HG03196 (cell line): ENCODE data around the gene SOWAHA.
"Not testable (repeated sequence)": the region's sequence is repeated elsewhere in the genome, so short reads cannot be mapped to it uniquely, and the experiment has no call there.

Experiments
- ATAC-seq: cut with Tn5 transposase; IDR thresholded peaks from one replicate; pipeline ENCODE4 v1.9.1; 2021; ENCODE audit not compliant: unreplicated experiment

SOWAHA gene

DNA sequence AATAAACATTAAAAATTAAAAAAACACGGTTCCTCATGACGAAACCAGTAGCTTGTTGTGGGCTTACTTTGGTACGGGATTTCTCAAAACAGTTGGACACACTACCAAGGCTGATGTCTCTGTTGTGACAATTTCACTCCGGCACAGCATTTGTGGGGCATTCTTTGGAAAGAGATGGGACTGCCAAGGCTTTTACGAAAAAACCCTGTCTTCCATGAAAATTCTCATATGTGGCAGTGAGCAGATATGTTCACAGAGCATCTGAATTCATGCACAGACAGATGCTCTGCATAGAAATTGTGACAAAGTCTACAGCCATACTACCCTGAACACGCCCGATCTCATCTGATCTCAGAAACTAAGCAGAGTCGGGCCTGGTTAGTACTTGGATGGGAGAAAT, 35.2 kb downstream of the SOWAHA start:
- ATAC-seq = no peak

DNA sequence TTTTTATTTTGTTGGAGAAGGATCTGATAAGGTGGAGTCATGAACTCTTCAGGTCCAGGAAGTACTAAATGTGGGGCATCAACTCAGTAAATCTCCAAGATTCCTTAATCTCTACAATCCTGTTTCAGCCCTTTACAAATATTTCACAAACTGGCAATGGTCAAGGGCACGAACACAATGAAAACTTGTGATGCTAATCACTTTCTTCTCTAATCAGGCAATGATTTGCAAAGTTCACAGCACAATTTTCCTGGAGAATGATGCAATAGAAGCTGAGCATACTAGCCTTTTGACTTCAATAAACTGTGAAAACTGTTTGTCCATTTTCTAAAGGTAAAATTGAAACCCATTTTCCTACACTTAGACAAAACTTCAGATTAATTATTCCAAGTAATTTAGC, 36.2 kb downstream of the SOWAHA start:
- no peak for ATAC-seq

DNA sequence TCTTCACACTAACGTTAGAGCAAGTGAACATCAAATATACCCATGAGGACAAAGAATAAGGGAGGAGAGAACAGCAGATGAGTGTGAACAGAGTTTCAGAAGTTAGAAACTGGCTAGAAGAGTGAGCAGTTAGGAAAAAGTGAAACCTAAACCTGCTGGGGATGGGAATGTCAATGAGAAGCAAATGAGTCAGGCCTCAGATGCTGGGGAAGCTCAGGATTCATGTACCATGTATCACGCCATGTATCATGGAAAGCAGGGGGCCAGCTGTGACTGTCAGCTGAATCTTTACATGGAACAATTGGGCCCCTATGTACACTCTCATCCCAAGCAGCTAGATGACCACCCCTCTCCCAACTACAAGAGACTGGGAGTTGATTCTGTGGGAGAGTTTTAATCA, 37.0 kb downstream of the SOWAHA start:
- no peak for ATAC-seq

DNA sequence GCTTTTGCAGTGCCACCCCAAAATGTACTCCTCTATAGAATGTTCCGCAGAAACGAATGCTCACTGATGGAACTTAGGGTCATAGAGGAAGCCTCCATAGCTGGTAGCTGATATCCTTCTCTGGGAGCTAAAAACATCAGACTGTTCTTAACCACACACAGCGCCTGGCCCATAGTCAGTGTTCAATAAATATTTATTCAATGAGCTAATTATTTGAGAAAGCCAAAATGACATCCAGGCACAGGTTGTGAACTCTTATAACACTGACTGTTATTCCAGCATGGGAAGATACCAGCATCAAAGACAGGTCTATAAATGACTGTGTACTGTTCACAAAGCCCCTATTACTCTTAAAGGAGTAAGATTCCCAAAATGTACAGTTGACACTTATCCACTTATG, 40.2 kb downstream of the SOWAHA start:
- ATAC-seq = no peak

DNA sequence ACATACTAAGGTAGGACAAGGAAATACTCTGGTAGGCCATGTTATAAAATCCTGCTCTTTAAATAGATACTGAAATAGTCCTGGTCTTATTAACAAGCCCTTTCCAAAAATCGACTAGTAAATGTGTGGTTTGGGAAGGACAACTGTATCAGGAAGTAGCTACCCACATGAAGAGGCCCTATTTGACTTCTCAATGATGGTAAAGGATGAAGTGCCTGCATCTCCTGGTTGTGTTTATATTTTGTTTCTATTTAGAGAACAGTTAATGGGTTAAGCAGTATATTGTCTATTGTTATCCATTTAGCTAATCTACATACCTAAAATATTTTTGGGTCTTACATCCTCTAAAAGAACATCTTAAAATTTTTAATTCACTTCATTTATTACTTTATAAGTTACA, 40.7 kb downstream of the SOWAHA start:
- ATAC-seq = no peak

DNA sequence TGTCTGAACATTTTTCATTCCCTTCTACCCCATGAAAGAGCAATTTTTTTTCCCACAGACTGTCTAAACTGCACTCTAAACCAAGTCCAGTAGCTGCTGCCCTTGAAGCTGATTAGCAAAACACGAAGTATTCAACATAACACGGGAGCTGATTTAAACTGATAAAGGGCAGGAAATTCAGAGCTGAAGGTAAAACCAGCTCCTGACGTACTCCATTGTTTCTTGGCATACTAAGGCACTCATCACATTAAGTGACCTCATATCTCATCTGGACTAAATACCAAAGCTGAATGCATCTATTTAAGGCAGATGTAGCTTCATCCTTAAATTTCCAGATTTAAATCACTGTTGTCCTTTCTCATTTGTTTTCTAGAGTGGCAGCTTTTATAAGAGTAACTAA, 41.2 kb downstream of the SOWAHA start:
- ATAC-seq = no peak

DNA sequence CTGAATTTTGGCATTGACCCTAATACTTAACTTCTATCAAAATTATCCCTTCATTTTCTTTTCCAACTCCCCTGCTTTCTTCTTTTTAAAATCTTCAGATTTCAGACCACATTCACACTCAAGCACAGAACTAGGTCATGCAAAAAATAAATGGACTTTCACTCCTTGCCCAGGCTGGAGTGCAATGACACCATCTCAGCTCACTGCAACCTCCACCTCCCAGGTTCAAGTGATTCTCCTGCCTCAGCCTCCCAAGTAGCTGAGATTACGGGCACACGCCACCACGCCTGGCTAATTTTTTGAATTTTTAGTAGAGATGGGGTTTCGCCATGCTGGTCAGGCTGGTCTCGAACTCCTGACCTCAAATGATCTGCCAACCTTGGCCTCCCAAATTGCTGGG, 41.9 kb downstream of the SOWAHA start:
- ATAC-seq = not testable (repeated sequence)

- no peak for ATAC-seq
Measured at GRCh38 chr5:132856011-132856410, 42.9 kb downstream of the SOWAHA start.

DNA sequence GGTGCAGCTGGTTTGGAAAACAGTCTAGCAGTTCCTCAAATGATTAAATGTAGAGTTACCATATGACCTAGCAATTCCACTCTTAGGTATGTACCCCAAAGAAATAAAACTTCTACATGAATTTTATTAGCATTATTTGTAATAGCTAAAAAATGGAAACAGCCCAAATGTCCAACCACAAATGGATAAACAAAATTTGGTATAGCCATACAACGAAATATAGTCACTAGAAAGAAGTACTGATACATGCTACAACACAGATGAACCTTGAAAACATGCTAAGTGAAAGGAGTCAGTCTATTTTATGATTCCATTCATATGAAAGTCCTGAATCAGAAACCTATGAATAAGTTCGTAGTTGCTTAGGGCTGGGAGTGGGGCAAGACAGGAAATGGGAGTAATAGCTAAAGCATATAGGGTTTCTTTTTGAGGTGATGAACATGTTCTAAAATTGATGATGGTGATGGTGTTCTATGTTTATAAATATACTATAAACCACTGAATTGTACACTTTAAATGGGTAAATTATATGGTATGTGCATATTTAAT, 46.9 kb downstream of the SOWAHA start:
- no peak for ATAC-seq

- no peak for ATAC-seq
Measured at GRCh38 chr5:132860742-132861141, 47.6 kb downstream of the SOWAHA start.

- ATAC-seq = no peak
Measured at GRCh38 chr5:132865668-132866341, 52.7 kb downstream of the SOWAHA start.
